T-cell (primary cell): ENCODE measurements around the gene NT5C3A. TPM values are rescaled to one million over a fixed set of nuclear protein-coding genes. Genes with fewer than 3 reads are reported as not detected.
"Not testable (repeated sequence)": the region's sequence is repeated elsewhere in the genome, so short reads cannot be mapped to it uniquely, and the experiment has no call there.

Source experiments
- ATAC-seq, 4 experiments: fragments of 200-7000 bp in 3 of 4; fragments of 150-1000 bp in 1 of 4; cut with Tn5 transposase; replicated peaks in 1 of 4; 1 replicate in 3 of 4; 2 replicates in 1 of 4; pipeline ENCODE4 v1.10.0; 2021; ENCODE audit warnings: moderate library complexity in 3 of 4, mild to moderate bottlenecking in 2 of 4, moderate number of reproducible peaks in 1 of 4
- CTCF ChIA-PET, 2 donors: fragments of 300-600 bp; sonication (Branson Sonifier 250); formaldehyde crosslinking; loops; one replicate each; lab custom pipeline; 2022; ENCODE audit warnings: antibody characterized with exemption in 2 of 2; lab: Charles Lee
- POLR2A ChIA-PET, 2 donors: fragments of 300-600 bp; sonication (Branson Sonifier 250); formaldehyde crosslinking; loops; one replicate each; lab custom pipeline; 2022; ENCODE audit warnings: antibody characterized with exemption in 2 of 2; lab: Charles Lee
- DNase-seq, 35 experiments: peaks; one replicate each; pipeline versions ENCODE4 v3.0.0 to v3.0.0-alpha.2; 2013 to 2023
- H3K27ac ChIP-seq: one replicate; pipeline ENCODE4 v1.5.1; 2013; ENCODE audit warnings: low read length
- H3K27me3 ChIP-seq, 2 experiments: replicated peaks in 1 of 2; 1 replicate in 1 of 2; 2 replicates in 1 of 2; pipeline versions ENCODE4 v1.6.1 to v1.7.0; 2013; ENCODE audit warnings: low read length in 1 of 2, mixed read lengths in 1 of 2; ENCODE audit not compliant: control insufficient read depth in 2 of 2, insufficient read depth in 2 of 2; ENCODE audit errors: extremely low read depth in 1 of 2
- H3K36me3 ChIP-seq, 2 donors: 1 replicate in 1 of 2; 2 replicates in 1 of 2; pipeline versions ENCODE4 v1.6.1 to v1.7.0; 2013; ENCODE audit warnings: low read length in 1 of 2; ENCODE audit not compliant: control insufficient read depth in 2 of 2, insufficient read depth in 1 of 2; ENCODE audit errors: extremely low read depth in 1 of 2
- H3K4me1 ChIP-seq, 2 experiments: 1 replicate in 1 of 2; 2 replicates in 1 of 2; pipeline versions ENCODE4 v1.6.1 to v1.7.0; 2013; ENCODE audit warnings: low read length in 2 of 2, mixed read lengths in 1 of 2; ENCODE audit not compliant: insufficient read depth in 2 of 2, control insufficient read depth in 1 of 2; ENCODE audit errors: extremely low read depth in 1 of 2
- H3K4me3 ChIP-seq, 2 donors: 1 replicate in 1 of 2; 2 replicates in 1 of 2; pipeline versions ENCODE4 v1.5.1 to v1.7.0; 2013; ENCODE audit warnings: mild to moderate bottlenecking in 2 of 2, low read length in 1 of 2, moderate library complexity in 1 of 2; ENCODE audit not compliant: control insufficient read depth in 1 of 2; ENCODE audit errors: extremely low read depth in 1 of 2
- H3K9me3 ChIP-seq: 2 replicates; pipeline ENCODE4 v1.7.0; 2013
- H3K27ac Mint-ChIP-seq, 2 donors: one replicate each; pipeline ENCODE4 v1.8.0; 2020 to 2021; ENCODE audit warnings: mild to moderate bottlenecking in 2 of 2, mixed read lengths in 2 of 2
- H3K27me3 Mint-ChIP-seq, 2 donors: one replicate each; pipeline ENCODE4 v1.8.0; 2021 to 2022; ENCODE audit warnings: mixed read lengths in 2 of 2
- H3K36me3 Mint-ChIP-seq: one replicate; pipeline ENCODE4 v1.8.0; 2021; ENCODE audit warnings: mixed read lengths
- H3K4me1 Mint-ChIP-seq, 3 donors: one replicate each; pipeline ENCODE4 v1.8.0; 2020 to 2022; ENCODE audit warnings: mixed read lengths in 3 of 3, mild to moderate bottlenecking in 1 of 3
- H3K4me3 Mint-ChIP-seq, 3 donors: one replicate each; pipeline ENCODE4 v1.8.0; 2020 to 2022; ENCODE audit warnings: mild to moderate bottlenecking in 3 of 3, mixed read lengths in 3 of 3, moderate library complexity in 3 of 3
- H3K9me3 Mint-ChIP-seq, 3 donors: one replicate each; pipeline ENCODE4 v1.8.0; 2020 to 2022; ENCODE audit warnings: mixed read lengths in 3 of 3
- WGBS: methylation state at CpG from one replicate; pipeline ENCODE4 v1.1.5; 2013; ENCODE audit warnings: missing lambda C conversion rate; ENCODE audit not compliant: insufficient coverage; 5-methylcytosine and 5-hydroxymethylcytosine counted together
- total RNA-seq, 35 experiments: library from RNA in 6 of 35; stranded (reverse) in 6 of 35; fragments of 120-200 nt in 1 of 35; gene quantifications; one replicate each; pipeline versions ENCODE4 v1.2.1 to v1.2.4 and lab custom pipeline; 2013 to 2026

NT5C3A gene
- total RNA-seq, 5 donors from 2014 or later (not counting 1 experiment from before 2014, with no cell fraction given): 31.1 to 41.1 (median 38.0) TPM

DNA sequence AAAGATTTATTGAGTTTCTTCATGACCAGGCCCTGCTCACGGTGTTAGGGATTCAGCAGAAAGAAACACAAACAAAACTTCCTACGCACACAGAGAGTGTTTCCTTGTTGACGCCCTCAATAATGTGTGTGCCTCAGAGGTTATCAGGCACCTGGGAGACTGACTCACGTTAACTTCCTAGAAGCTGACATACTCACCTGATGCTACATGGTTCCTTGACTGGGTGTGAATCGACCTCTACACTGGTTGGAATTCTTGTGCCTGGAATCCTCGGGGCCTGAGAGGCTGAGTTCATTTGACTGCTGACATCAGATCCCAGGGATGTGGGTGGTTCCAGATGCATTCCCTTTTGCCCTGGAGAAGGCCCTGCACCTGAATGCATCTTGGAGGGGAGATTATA is 69.8 kb downstream of the NT5C3A start:
- Mint-ChIP-seq H3K4me1 (peaks cover 13 to 25% (median 24%) of the 10 kb centered on the region in 3 donors), H3K27me3 (peaks cover 9 to 17% of the 10 kb centered on the region in 2 donors)
- CTCF ChIA-PET: interaction anchor here in 1 of 2 donors (0.6 kb wide), 1 partner anchor 147 kb away, joined by 4 read pairs; no protein-coding TSS in a partner anchor
- peak in 3 of 4 experiments; percentile 36 to 64 (median 44) for ATAC-seq
- WGBS: no CpG with 5 or more reads among the region's 6 CpGs
- Histone ChIP-seq H3K4me1 (peaks cover 4 to 15% of the 10 kb centered on the region in 2 experiments), H3K27me3 (peaks cover 0 to 18% of the 10 kb centered on the region in 2 experiments)
- H3K9me3 Mint-ChIP-seq, POLR2A ChIA-PET, DNase-seq, H3K9me3 ChIP-seq, H3K27ac Mint-ChIP-seq, H3K4me3 ChIP-seq, H3K4me3 Mint-ChIP-seq, H3K36me3 Mint-ChIP-seq, H3K27ac ChIP-seq, H3K36me3 ChIP-seq: not testable (repeated sequence)

DNA sequence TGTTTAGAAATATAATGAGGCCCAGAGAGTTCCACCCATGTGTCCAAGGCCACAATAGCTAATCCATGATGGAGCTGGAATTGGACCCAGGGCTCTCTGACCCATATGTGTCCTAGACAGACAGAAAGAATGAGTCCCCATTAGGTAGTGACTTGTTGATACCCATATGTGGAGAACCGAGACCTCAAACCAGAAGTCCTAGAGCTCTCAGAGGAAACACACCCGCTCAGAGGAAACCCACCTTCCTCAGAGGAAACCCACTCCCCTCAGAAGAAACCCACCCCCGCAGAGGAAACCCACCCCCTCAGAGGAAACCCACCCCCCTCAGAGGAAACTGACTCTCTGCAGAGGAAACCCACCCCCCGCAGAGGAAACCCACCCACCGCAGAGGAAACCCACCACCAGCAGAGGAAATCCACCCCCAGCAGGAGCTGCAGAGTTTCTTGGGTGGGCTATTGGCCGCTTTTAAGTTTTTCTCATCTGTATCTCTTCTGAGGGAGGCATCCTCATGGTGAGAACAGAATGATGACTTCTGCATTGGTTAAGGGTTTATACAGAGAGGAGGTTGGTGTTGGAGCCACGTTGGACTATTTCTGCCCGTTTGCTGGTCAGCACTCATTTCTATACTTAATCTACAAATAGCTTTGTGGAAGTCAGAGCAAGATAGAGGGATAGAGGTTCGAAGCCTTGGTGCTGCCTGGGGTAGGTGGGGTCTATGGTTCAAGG is 70.4 kb downstream of the NT5C3A start:
- H3K9me3 ChIP-seq, H3K9me3 Mint-ChIP-seq, POLR2A ChIA-PET, H3K36me3 ChIP-seq, H3K4me3 ChIP-seq, H3K4me3 Mint-ChIP-seq, H3K27ac ChIP-seq, H3K36me3 Mint-ChIP-seq, H3K27ac Mint-ChIP-seq: not testable (repeated sequence)
- peaks cover 7 to 17% of the 10 kb centered on the region in 2 donors for H3K27me3 Mint-ChIP-seq
- peaks cover 13 to 25% (median 24%) of the 10 kb centered on the region in 3 donors for H3K4me1 Mint-ChIP-seq
- CTCF ChIA-PET: interaction anchor here in 1 of 2 donors (0.6 kb wide), 1 partner anchor 146 kb away, joined by 4 read pairs; no protein-coding TSS in a partner anchor
- peaks cover 4 to 15% of the 10 kb centered on the region in 2 experiments for H3K4me1 ChIP-seq
- DNase-seq (peak in 5 of 35 experiments; percentile 2 to 11 (median 4)), ATAC-seq (peak; percentile 27 to 58 (median 36))
- H3K27me3 ChIP-seq: peaks cover 0 to 18% of the 10 kb centered on the region in 2 experiments
- 0% methylated on average over 1 of the region's 9 CpGs for WGBS

DNA sequence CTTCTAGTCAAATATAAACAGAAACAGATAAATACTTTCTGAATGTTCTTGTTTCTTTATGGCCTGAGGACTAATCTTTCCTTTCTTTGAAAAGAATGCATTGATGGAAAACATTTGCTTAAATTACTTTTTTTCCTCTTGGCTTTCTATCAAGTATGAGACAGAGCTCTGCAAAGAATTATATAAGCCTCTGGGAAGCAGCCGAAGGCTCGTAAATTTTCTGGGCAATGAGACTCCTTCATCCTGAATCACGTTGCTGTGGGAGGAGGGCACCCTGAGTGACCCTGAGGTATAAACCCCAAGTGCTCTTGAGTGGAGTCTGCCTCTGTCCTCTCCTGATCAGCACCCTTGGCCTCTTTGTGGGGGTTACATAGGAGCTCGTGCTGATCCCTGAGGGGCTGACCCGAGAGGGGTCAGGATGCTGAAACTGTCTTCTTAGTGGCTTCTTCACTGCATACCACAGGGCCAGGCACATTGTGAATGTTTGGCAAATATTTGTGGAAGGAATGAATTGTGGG is 71.4 kb downstream of the NT5C3A start:
- H3K36me3 ChIP-seq, H3K27ac Mint-ChIP-seq, DNase-seq, H3K27ac ChIP-seq, ATAC-seq, H3K9me3 Mint-ChIP-seq, H3K9me3 ChIP-seq, H3K36me3 Mint-ChIP-seq, H3K4me3 Mint-ChIP-seq, H3K4me3 ChIP-seq, POLR2A ChIA-PET, CTCF ChIA-PET: not testable (repeated sequence)
- Histone ChIP-seq H3K27me3 (peaks cover 0 to 22% of the 10 kb centered on the region in 2 experiments), H3K4me1 (peaks cover 4 to 15% of the 10 kb centered on the region in 2 experiments)
- H3K4me1 Mint-ChIP-seq: peaks cover 13 to 25% (median 24%) of the 10 kb centered on the region in 3 donors
- no CpG with 5 or more reads among the region's 5 CpGs for WGBS
- peaks cover 7 to 17% of the 10 kb centered on the region in 2 donors for H3K27me3 Mint-ChIP-seq

DNA sequence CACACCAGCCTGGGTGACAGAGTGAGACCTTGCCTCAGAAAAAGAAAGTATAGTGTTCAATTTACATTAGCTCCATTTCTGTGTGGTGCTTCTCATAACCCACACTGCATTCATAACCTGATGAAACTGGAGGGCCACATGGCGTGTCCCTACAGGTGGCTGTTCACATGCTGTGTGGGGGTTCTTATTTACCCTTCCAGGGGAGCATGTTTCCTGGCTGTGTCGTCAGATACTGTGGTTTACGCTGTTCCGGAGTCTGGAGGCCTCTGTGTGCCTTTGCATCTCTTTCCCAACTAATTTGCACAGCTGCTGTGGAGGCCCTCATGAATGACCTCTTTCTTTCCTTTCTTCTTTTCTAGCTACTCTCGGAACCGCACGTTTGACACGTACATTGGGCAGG is 74.4 kb downstream of the NT5C3A start:
- H3K4me3 ChIP-seq, POLR2A ChIA-PET, DNase-seq, H3K4me3 Mint-ChIP-seq, H3K36me3 ChIP-seq, H3K27ac ChIP-seq, ATAC-seq, H3K9me3 Mint-ChIP-seq, H3K9me3 ChIP-seq, H3K36me3 Mint-ChIP-seq: not testable (repeated sequence)
- no CpG with 5 or more reads among the region's 8 CpGs for WGBS
- peaks cover 7 to 20% of the 10 kb centered on the region in 2 donors for H3K27me3 Mint-ChIP-seq
- CTCF ChIA-PET: interaction anchor here in 1 of 2 donors (0.6 to 0.8 kb wide), 2 partner anchors 20 to 141 kb away, joined by 3 to 5 read pairs; no protein-coding TSS in a partner anchor
- H3K4me1 Mint-ChIP-seq: peaks cover 13 to 23% (median 22%) of the 10 kb centered on the region in 3 donors
- peak overlapping the region in 1 of 2 donors; percentile 65 for H3K27ac Mint-ChIP-seq
- peaks cover 0 to 22% of the 10 kb centered on the region in 2 experiments for H3K27me3 ChIP-seq
- peaks cover 4 to 15% of the 10 kb centered on the region in 2 experiments for H3K4me1 ChIP-seq

DNA sequence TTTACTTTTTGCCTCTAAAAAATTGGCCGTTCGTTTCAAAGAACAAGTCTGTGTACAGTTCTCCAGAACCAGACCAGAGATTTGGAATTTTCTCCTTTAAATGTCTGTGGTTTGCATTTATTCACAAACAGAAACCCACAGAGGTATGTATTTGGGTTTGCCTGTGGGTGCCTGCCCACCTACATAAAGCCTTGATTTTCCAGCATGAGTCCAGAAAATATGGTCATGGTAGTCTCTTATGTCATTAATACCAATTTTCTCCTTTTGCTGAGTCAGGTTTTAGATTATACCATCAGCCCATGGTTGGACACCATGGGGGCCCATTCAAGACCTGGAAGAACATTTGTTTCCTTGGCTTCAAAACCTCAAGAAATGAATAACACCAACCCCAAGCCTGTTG is 82.7 kb downstream of the NT5C3A start:
- H3K36me3 Mint-ChIP-seq, H3K4me1 ChIP-seq, POLR2A ChIA-PET, H3K27ac Mint-ChIP-seq, CTCF ChIA-PET, DNase-seq, ATAC-seq, H3K27me3 Mint-ChIP-seq, H3K9me3 ChIP-seq, H3K9me3 Mint-ChIP-seq, H3K4me3 ChIP-seq, H3K4me1 Mint-ChIP-seq, H3K27ac ChIP-seq, H3K27me3 ChIP-seq, H3K4me3 Mint-ChIP-seq, H3K36me3 ChIP-seq: not testable (repeated sequence)
- no CpG with 5 or more reads among the region's 2 CpGs for WGBS

DNA sequence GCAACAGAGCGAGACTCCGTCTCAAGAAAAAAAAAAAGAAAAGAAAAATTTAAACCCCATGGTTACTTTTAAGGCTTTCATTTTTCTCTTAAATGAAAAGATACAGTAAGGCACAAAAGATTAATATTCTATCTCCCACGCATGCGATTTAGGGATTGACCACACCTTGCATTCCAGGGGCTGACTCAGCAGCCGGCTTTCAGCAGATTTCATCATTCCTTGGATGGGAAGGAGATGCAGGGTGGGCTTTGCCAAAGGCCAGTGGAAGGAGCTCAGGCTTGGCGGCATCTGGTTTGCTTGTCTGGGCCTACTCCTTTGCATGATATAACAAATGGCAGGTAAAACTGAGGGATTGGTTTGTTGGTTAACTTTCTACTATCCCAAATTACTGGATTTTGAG is 83.3 kb downstream of the NT5C3A start:
- H3K9me3 ChIP-seq, CTCF ChIA-PET, H3K36me3 Mint-ChIP-seq, H3K27me3 Mint-ChIP-seq, H3K27ac Mint-ChIP-seq, H3K27me3 ChIP-seq, H3K27ac ChIP-seq, H3K4me1 ChIP-seq, H3K4me1 Mint-ChIP-seq, H3K4me3 ChIP-seq, DNase-seq, POLR2A ChIA-PET, ATAC-seq, H3K4me3 Mint-ChIP-seq, H3K9me3 Mint-ChIP-seq, H3K36me3 ChIP-seq: not testable (repeated sequence)
- WGBS: 100% methylated on average over 1 of the region's 6 CpGs
